Posterior vena cava (tissue), 2 donors: ENCODE results near the gene PPFIA3. TPM values are rescaled to one million over a fixed set of nuclear protein-coding genes. Genes with fewer than 3 reads are reported as not detected.

Experiments used
- DNase-seq: peaks from one replicate; pipeline ENCODE4 v3.0.0-alpha.2; 2020; ENCODE audit warnings: low spot score
- intact Hi-C, 2 donors: fragments of 100-400 bp; cut with DNase I; formaldehyde crosslinking; loops; one replicate each; pipeline versions ENCODE4 v1.14.1 to v1.14.2; 2022 to 2023
- total RNA-seq, 2 donors: library from RNA; stranded (reverse); fragmentation: NEBNext Ultra II Directional; extraction: Animal tissue kit (Norgen Biotek cat#: 25700); gene quantifications; one replicate each; pipeline ENCODE4 v1.2.1, GENCODE V29; 2021
- donor health status: DM: yes; HTN: yes; CAD: no.
- donor health status: DM: yes; HTN: yes; CAD: no.

PPFIA3 gene
- total RNA-seq, 2 donors from 2014 or later: 3.6 to 4.9 TPM

DNA sequence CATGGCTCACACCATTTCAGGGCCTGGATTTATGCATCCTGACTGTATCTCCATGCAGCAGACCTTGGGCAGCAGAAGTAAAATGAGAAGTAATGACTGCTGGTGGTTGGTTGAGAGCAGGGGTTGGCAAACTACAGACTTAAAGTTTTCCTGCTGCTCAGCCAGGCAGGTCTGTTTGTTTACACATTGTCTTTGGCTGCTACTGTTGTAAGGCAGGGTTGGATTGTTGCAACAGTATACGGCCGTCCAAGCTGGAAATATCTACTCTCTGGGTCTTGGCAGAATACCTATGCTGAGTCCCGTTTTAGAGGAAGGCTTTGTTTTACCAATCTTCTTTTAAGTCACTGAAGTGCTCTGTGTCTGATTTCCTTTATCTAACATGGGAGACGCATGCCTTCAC lies 20.5 kb upstream of the PPFIA3 start:
- intact Hi-C loops: loop anchor here in 1 of 2 donors (5.0 kb wide), 1 partner anchor 104 kb away; no protein-coding TSS in a partner anchor
- no peak for DNase-seq

DNA sequence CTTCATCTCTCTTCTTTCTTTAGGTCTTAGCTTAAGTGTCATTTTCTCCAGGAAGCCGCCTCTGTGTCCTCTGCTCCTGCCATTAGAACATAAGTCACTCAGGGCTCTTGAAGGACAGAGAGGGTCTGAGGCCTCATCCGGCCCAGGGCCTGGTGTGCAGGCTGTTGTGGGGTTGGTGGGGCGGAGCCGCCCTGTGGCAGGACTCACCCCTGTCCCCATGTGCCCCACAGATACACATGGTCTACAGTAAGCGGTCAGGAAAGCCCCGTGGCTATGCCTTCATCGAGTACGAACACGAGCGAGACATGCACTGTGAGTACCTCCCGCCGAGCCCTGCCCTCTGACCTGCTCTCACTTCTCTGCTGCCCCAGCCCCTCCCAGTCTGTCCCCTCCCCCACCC lies 18.2 kb upstream of the PPFIA3 start:
- DNase-seq: no peak
- intact Hi-C loops: no loop called here

DNA sequence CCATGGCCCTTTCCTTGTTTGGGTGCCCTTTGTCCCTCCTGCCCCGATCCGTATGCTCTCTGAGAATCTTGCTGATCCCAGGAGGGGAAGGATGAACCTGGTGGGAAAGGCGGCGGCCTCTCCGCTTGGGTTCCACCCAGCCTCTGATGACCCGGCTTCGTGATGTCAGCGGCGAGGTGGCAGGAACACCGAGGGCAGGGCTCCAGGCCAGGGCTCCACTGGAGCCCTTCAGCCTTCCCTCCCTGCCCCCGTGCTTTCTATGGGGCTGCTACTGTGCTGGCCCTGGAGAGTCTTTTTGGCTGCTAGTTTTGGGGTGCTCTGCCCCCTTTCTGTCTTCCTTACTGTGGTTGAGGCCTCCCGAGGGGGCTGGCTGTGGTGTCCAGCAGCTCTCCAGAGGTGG lies 17.0 kb upstream of the PPFIA3 start:
- no peak for DNase-seq
- intact Hi-C loops: no loop called here

DNA sequence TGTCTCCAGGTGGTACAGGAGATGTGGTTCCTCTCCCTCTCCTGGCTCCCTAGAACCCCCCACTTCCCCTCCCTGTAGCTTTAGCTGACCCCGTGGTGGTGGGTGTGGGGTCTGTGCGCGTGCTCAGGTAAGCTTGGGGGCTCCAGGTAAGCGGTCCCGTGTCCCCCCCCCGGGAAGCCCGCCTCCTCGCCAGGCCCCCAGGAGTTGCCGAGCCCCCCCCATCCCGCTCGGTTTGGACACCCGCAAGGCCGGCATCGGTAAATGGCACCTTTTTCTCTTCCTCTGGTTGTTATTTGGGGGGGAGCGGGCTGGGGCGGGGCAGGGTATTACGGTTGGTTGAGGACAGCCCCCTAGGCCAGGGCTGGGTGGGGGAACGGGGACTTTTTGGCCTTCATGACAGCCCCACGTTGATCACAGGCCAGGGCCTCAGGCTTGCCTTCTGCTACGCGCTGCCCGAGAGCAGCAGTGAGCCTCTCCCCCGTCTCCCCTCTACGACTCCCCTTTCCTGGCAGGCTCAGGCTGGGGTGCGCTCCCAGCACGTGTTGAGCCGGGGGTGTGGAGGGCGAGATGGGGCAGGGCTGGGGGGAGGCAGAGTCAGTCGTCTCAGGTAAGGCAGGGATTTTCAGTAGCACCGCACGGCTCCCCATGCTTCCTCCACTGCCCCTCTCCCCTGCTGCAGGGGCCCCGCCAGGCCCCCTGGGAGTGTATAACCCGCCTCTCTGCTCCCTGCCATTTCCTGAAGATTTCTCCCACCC lies 15.8 kb upstream of the PPFIA3 start:
- intact Hi-C loops: no loop called here
- no peak for DNase-seq

DNA sequence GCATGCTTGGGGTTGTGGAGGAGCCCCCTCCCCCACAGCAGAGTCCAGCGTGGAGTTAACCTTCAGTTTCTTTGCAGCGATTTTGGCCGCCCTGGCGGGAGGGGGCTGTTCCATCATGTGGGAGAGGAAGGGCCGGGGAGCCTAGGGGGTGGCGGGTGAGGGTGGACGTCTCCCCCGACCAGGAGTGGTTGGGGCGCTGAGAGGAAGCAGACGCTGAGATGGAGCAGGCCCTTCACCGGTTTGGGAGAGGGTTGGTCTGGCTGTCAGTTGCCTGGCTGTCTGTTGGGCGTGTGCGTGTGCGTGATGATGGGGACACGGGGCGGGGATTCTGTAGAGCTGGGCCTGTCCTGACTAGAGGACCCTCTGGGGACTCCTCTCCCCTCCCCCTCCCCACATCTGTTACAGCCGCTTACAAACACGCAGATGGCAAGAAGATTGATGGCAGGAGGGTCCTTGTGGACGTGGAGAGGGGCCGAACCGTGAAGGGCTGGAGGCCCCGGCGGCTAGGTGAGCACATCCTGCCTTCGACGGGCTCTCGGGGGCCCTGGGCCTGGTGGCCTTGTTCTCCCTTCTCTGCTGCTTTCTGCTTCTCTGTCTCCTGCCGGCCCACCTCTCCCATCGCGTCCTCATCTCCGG lies 15.0 kb upstream of the PPFIA3 start:
- intact Hi-C loops: no loop called here
- DNase-seq: no peak

DNA sequence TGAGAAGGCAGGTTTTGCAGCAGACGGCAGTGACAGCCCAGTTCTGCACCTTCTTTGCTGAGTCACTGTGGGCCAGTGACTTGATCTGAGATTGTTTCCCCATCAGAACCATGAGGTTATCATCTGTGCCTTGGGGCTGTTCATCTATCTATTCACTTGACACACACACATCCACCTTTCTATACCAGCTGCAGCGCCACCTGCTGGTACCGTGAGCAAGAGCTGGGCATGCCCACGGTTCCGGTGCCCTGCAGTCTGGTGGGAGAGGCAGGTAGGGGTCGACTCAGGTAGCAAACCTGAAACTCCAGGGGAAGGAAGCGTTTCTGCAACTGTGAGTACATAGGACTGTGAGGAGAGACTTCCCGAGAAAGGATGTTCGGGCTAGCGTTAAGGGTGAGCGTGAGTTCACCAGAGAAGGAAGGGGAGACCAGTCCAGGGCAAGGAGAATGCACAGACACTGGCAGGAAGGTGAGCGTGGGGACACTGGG lies 12.7 kb upstream of the PPFIA3 start:
- DNase-seq: no peak

DNA sequence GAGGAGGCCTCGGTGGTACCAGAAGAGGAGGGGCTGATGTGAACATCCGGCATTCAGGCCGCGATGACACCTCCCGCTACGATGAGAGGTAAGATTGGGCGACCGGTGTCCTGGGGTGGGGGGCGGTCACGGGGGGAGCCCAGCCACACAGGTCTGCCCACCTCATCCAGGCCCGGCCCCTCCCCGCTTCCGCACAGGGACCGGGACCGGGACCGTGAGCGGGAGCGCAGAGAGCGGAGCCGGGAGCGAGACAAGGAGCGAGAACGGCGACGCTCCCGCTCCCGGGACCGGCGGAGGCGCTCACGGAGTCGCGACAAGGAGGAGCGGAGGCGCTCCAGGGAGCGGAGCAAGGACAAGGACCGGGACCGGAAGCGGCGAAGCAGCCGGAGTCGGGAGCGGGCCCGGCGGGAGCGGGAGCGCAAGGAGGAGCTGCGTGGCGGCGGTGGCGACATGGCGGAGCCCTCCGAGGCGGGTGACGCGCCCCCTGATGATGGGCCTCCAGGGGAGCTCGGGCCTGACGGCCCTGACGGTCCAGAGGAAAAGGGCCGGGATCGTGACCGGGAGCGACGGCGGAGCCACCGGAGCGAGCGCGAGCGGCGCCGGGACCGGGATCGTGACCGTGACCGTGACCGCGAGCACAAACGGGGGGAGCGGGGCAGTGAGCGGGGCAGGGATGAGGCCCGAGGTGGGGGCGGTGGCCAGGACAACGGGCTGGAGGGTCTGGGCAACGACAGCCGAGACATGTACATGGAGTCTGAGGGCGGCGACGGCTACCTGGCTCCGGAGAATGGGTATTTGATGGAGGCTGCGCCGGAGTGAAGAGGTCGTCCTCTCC lies 11.5 kb upstream of the PPFIA3 start:
- intact Hi-C loops: loop anchor here in 1 of 2 donors (2.0 kb wide), 1 partner anchor 23 kb away; no protein-coding TSS in a partner anchor
- DNase-seq: no peak

More for the DNA sequence above, 12.7 kb upstream of the PPFIA3 start:
- intact Hi-C loops: no loop called here

DNA sequence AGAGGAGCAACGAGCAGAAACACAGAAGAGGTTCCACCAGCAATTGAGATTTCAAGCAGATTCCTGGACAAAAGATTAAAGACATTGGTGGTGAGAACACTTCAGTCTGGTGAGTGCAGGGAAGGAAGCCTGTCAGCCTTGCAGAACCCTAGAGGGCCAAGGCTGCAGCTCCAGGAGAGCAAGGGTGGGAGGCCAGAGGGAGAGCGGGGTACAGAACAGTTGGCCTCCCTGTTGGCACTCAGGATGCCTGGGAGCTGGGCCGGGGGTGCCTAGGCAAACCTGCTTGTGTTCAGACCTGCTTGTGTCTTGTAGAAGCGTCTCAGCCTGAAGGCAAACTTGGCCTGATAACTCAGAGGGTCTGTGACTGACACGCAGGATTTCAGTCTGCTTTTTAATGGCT lies 10.3 kb upstream of the PPFIA3 start:
- DNase-seq: no peak
- intact Hi-C loops: loop anchor here in 1 of 2 donors (2.0 kb wide), 1 partner anchor 22 kb away; no protein-coding TSS in a partner anchor

DNA sequence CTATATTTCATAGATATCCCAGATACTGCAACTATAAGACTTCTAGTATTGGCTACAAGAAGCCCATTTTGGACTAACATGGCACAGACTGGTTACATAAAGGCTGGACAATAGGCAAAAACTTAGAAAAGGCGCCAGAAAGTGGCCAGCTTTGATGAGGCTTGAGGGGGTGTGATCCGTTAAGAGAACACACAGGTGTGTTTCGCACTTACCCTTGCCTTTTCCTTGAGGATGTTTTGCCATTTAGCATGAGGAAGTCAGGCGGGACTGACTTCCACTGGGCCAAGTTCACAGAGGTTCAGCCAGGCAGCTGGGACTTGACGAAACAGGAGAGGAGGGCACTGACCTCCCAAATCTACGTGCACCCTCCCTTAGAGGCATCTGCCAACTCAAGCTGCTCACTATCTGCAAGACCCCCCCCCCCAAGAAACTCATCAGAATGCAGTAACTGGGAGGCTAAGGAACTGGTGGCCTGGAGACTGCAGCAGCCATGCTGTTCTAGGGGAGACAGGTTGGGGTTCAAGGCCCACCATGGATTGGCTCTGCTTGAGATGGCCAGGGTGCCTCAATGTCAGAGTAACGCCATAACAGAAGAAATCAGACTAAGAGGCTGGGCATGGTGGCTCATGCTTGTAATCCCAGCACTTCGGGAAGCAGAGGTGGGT lies 9.6 kb upstream of the PPFIA3 start:
- no peak for DNase-seq
- intact Hi-C loops: loop anchor here in 1 of 2 donors (2.0 kb wide), 1 partner anchor 21 kb away; no protein-coding TSS in a partner anchor

DNA sequence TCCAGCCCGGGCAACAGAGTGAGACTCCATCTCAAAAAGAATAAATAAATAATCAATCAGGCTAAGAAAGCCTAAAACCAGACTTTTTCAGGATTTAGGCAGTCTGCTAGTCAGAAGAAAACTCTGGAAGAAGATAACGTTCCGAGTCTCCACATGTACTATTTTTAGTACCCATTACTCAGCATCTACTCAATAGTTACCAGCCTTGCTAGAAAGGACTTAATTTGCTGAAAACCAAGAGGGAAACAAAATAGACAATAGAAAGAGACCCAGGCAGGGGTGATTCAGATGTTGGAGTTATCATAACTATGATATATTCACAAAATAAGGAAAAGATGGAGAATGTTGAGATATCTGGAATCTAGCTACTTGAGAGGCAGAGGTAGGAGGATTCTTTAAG lies 8.8 kb upstream of the PPFIA3 start:
- intact Hi-C loops: no loop called here
- no peak for DNase-seq

DNA sequence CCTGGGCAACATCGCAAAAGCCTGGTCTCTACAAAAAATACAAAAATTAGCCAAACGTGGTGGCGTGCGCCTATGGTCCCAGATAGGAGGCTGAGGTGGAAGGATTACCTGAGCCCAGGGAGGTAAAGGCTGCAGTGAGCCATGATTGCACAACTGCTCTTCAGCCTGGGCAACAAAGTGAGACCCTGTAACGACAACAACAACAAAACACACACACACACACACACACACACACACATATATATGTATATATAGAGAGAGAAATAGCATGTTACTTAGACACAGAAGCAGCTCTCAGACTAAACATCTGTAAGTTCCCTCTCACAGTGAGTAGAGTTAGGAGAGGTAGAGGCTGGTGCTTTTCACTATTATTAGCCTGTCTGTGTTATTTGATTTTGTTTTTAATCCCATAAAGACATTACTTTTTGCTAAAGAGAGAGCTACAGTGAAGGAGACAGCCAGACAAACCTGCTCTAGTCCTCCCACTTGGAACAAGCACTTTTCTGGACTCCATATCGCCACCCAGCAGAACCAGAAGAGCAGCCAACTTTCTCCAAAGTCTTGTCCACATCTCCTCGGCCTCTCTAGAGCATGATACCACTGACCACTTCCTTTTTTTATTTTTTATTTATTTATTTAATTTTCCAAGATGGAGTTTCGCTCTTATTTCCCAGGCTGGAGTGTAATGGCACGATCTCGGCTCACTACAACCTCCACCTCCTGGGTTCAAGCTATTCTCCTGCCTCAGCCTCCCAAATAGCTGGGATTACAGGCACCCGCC lies 7.9 kb upstream of the PPFIA3 start:
- DNase-seq: no peak
- intact Hi-C loops: no loop called here

DNA sequence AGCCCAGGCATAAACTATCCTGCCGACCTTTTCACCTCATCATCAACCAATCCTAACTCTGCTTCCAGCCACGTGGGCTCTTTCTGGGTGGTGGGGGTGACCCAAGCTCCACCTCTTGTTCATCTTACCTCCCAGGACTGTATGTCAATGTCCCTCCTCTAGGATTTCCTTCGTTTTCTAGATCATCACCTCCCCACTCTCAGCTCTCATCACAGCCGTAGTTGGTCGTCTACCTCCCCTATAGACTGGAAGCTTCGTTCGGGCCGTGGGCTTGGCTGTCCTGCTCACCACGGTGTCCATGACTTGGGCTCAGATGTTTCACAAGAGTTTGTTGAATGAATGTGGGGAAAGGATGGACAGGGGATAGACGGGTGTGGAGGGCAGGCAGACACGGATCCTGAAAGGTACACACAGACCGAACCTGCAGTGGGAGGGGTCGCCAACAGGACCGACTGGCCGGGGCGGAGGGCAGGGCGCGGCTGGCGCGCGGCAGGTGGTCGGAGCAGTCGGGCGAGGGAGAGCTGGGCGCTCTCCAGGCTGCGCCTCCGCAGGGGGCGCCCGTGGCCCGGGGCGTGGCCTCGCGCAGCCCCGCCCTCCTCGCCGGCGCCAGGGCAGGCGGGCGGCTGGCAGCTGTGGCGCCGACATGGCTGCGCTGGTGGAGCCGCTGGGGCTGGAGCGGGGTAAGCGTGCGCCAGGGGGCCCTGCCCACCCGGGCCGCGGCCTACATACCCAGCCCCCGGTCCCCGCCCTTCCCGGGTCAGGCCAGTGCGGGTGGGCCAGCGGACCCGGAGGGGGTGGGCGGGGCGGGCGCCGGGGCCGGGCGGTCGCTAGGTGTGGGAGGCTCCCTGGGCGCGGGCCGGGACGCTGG lies 5.3 kb upstream of the PPFIA3 start, which contains the start of gene LIN7B:
Gene LIN7B, plus strand, starts transcription at position 609 of the 868 bp plus-strand sequence. Its CDS starts 35 bp downstream, at position 644.
- intact Hi-C loops: no loop called here

DNA sequence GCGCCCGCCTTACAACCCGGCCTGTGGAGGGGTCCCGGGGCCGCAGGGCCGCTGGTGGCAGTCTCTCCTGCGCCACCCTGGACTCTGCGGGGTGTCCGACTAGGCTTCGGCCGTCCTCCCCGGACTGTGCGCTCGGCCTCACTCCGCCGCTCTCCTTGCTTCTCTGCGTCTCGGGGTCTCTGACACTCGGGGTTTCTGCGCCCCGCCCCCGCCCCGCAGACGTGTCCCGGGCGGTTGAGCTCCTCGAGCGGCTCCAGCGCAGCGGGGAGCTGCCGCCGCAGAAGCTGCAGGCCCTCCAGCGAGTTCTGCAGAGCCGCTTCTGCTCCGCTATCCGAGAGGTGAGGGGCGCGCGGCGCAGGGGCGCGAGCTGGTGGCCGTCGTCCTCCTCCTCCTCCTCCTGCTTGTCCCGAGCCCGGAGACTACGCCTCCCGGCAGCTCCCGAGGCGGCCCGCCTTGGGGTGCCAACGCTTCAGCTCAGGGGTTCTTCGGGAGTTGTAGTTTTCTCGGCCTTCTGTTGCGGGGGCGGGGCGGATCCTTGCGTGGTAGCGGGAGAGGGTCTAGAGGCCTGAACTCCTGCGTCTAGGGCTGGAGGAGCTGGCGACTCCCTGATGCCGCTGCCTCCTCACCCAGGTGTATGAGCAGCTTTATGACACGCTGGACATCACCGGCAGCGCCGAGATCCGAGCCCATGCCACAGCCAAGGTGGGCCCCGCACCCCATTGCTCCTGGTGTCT lies 4.5 kb upstream of the PPFIA3 start:
- intact Hi-C loops: no loop called here
- peak; percentile 91 for DNase-seq

More for the DNA sequence above, 5.3 kb upstream of the PPFIA3 start, which contains the start of gene LIN7B:
- DNase-seq: no peak

DNA sequence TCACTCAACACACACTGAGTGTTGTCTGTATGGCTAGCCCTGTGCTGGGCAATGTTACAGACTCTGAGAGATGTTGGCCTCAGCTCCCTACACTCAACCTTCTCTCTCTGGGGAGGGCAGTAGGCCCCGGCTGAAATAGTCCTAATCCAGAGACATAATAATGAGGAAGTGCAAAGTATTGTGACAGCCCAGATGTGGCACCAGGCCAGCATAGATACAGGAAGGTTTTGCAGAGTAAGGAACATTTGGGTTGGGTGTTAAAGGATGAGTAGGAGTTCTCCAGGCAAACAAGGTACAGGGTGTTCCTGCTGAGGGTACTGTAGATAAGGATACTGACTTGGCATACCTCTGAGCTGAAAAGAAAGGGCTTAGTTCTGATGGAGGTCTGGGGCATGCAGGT lies 2.8 kb upstream of the PPFIA3 start:
- intact Hi-C loops: no loop called here
- DNase-seq: no peak

DNA sequence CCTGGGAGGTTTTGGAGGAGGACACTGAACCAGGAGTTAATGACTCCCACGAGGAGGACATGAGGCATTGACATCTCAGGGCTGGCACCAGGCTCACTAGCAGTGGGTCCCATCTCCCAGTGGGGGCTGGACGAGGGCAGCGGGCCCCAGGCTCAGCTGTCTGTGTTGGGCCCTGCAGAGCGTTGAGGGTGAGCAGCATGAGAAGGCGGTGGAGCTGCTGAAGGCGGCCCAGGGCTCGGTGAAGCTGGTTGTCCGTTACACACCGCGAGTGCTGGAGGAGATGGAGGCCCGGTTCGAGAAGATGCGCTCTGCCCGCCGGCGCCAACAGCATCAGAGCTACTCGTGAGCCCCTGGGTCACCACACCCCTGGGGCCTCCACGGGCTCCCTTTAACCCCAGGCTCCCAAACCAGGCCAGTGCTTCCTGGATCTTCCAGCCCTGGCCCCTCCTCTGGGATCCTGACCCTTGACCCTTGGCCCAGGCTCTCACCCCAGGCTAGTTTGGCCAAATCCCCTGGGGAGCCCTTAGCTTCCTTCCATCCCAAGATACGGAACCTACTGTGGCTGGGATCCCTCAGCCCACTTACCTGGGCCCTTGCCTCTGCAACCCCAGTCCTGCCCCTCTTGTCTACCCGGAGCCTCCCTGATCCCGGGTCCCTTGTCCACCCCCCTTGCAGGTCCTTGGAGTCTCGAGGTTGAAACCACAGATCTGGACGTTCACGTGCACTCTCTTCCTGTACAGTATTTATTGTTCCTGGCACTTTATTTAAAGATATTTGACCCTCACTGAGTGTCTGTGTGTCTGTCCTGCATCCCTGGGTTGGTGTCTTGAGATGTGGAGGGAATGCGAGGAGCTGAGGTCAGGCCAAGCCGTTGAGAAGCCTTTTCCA lies 1.4 kb upstream of the PPFIA3 start:
- no peak for DNase-seq
- intact Hi-C loops: no loop called here
